Calu3 (cell line): ENCODE data around the gene CBR1. TPM values are rescaled to one million over a fixed set of nuclear protein-coding genes. Genes with fewer than 3 reads are reported as not detected.

Experiments
- BruUV-seq: library from RNA; stranded (reverse); fragments of 400-500 nt; replicated peaks from 2 replicates; lab custom pipeline; 2021; lab: Mats Ljungman, UMichigan
- CTCF ChIA-PET: fragments of 300-600 bp; sonication (Branson Sonifier 250); formaldehyde crosslinking; loops from one replicate; lab custom pipeline; 2022; ENCODE audit warnings: antibody characterized with exemption; lab: Charles Lee
- DNase-seq: peaks from one replicate; pipeline ENCODE4 v3.0.0; 2022
- H3K27ac Mint-ChIP-seq: one replicate; pipeline ENCODE4 v1.8.0; 2022; ENCODE audit warnings: mixed read lengths; ENCODE audit not compliant: unreplicated experiment
- H3K27me3 Mint-ChIP-seq: one replicate; pipeline ENCODE4 v1.8.0; 2022; ENCODE audit warnings: mixed read lengths; ENCODE audit not compliant: unreplicated experiment
- H3K36me3 Mint-ChIP-seq: one replicate; pipeline ENCODE4 v1.8.0; 2022; ENCODE audit warnings: mild to moderate bottlenecking, moderate library complexity, mixed read lengths; ENCODE audit not compliant: insufficient read depth, unreplicated experiment
- H3K4me1 Mint-ChIP-seq: one replicate; pipeline ENCODE4 v1.8.0; 2022; ENCODE audit warnings: mild to moderate bottlenecking, low read depth, mixed read lengths; ENCODE audit not compliant: unreplicated experiment
- H3K4me3 Mint-ChIP-seq: one replicate; pipeline ENCODE4 v1.8.0; 2022; ENCODE audit warnings: mild to moderate bottlenecking, low read depth, moderate library complexity, mixed read lengths; ENCODE audit not compliant: unreplicated experiment
- H3K9me3 Mint-ChIP-seq: one replicate; pipeline ENCODE4 v1.8.0; 2022; ENCODE audit warnings: low read depth, mixed read lengths; ENCODE audit not compliant: unreplicated experiment
- intact Hi-C: fragments of 100-400 bp; cut with micrococcal nuclease; formaldehyde crosslinking; loops from one replicate; pipeline ENCODE4 v1.10.0; 2022; ENCODE audit not compliant: unreplicated experiment
- total RNA-seq: library from RNA; stranded (reverse); gene quantifications from 2 replicates; pipeline ENCODE4 v1.2.3, GENCODE V29; 2022
- TF ChIP-seq, protein P1 (sequence below): fragments of 200-600 bp; IDR thresholded peaks from one replicate; pipeline ENCODE4 v1.8.0; 2022; ENCODE audit warnings: antibody characterized with exemption; ENCODE audit not compliant: unreplicated experiment

Gene CBR1
- total RNA-seq, 1 experiment from 2014 or later: 57.8 TPM

DNA sequence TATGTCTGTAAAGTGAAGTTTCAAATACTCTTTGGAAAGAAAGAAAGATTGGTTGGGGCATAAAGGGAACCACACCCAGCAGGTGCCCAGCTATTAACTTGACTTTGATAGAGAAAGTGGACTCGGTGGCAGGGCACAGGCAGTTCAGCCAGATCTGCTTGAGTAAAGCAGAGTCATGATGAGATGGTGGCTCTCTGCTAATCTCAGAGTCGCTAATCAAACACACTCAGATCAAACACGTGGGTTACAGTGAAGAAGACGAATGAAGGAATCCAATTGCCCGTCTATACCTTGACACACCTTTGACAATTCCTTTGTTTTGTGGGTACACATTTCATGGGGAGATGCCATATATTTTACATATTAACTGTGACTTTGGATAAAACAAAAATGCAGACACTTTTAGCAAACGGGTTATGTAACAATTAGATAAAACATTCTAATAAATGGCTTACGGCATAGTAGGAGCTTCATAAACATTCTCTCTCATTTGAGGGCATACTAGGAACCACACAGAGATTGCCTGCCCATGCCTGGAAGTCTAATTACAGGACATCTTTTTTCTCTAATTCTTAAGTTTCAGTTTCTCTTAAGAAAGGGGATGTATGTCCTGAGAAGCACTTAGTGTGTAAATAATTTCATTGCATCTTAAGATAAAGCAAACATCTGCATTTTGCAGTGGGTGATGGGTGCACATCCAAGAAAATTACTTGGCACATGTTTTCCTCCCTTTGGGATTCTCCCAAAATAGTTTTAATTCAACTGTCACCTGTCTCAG, 7.2 kb downstream of the CBR1 start:
- H3K36me3 Mint-ChIP-seq: peaks cover 2% of the 10 kb centered on the region
- BruUV-seq: no TSS peak
- H3K4me3 Mint-ChIP-seq: no peak overlapping the region
- no peak overlapping the region for H3K27ac Mint-ChIP-seq
- H3K4me1 Mint-ChIP-seq: peaks cover 4% of the 10 kb centered on the region
- CTCF ChIA-PET: no interaction called here
- no peaks in the 10 kb centered on the region for H3K27me3 Mint-ChIP-seq
- no peak for DNase-seq
- TF ChIP-seq, protein P1, sequence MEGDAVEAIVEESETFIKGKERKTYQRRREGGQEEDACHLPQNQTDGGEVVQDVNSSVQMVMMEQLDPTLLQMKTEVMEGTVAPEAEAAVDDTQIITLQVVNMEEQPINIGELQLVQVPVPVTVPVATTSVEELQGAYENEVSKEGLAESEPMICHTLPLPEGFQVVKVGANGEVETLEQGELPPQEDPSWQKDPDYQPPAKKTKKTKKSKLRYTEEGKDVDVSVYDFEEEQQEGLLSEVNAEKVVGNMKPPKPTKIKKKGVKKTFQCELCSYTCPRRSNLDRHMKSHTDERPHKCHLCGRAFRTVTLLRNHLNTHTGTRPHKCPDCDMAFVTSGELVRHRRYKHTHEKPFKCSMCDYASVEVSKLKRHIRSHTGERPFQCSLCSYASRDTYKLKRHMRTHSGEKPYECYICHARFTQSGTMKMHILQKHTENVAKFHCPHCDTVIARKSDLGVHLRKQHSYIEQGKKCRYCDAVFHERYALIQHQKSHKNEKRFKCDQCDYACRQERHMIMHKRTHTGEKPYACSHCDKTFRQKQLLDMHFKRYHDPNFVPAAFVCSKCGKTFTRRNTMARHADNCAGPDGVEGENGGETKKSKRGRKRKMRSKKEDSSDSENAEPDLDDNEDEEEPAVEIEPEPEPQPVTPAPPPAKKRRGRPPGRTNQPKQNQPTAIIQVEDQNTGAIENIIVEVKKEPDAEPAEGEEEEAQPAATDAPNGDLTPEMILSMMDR: no peak
- intact Hi-C loops: no loop called here
- H3K9me3 Mint-ChIP-seq: peaks cover 2% of the 10 kb centered on the region

DNA sequence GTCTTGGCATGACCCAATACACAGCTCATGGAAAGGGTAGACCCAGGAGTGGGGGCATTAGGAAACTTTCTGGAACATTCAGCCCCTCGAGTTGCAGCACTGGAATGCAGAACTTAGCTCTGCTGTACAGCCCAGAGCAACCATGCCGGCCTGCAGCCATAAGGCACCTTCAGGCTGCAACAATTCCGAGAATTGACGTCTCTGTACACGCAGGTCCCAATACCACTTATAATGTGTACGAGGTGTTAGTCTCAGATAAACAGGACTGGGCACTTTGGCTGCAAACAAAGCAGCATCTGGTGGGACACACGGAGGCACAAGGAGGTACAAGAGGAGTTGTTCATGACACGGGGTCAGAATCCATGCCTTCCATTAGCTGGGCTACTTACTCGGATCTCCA, 7.9 kb downstream of the CBR1 start:
- no peak overlapping the region for H3K4me3 Mint-ChIP-seq
- no TSS peak for BruUV-seq
- H3K27me3 Mint-ChIP-seq: no peaks in the 10 kb centered on the region
- no peak for DNase-seq
- intact Hi-C loops: no loop called here
- H3K36me3 Mint-ChIP-seq: no peaks in the 10 kb centered on the region
- no peak overlapping the region for H3K27ac Mint-ChIP-seq
- H3K9me3 Mint-ChIP-seq: peaks cover 2% of the 10 kb centered on the region
- H3K4me1 Mint-ChIP-seq: no peaks in the 10 kb centered on the region
- TF ChIP-seq, protein P1: no peak
- CTCF ChIA-PET: no interaction called here

DNA sequence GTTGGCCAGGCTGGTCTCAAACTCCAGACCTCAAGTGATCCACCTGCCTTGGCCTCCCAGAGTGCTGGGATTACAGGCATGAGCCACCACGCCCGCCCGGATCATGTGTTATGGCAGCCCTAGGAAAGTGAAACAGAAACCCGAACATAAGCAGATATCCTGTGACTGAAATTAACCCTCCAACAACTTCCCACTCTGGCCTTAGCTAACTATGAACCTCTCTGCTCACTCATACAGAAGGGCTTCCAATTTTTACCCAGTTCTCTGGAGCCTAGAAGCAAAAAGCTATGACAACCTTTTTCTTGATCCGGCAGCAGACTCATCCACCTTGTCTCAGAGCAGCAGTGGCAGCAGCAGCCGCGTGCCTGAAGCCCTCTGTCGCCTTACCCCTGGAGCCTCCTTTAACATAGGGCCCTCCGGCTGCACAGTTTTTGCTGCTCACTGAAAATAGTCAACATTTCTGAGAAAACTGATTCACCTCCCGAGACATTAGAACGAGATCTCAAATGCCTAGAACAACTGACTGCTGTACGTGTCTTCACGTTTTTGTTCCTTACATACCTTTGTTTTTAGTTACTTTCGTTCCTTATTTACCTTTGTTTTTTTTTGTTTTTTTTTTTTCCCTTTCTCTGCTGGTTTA, 9.3 kb downstream of the CBR1 start:
- Mint-ChIP-seq H3K27ac (no peak overlapping the region), H3K4me1 (no peaks in the 10 kb centered on the region), H3K4me3 (no peak overlapping the region), H3K9me3 (peaks cover 2% of the 10 kb centered on the region), H3K36me3 (no peaks in the 10 kb centered on the region), H3K27me3 (no peaks in the 10 kb centered on the region)
- no peak for DNase-seq
- no TSS peak for BruUV-seq
- intact Hi-C loops: no loop called here
- CTCF ChIA-PET: no interaction called here
- TF ChIP-seq, protein P1: no peak

DNA sequence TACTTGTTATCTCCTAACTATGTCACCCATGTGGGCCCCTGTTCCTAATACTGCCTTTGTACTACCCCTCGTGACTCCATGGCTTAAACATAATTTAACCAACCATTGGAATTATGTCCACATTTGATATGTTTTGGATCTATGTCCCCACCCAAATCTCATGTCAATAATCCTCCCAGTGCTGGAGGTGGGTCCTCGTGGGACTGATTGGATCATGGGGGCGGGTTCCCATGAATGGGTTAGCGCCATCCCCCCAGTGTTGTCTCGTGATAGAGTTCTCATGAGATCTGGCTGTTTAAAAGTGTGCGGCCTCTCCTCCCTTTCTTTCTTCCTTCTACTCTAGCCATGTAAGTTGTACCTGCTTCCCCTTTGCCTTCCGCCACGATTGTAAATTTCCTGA, 9.8 kb downstream of the CBR1 start:
- Mint-ChIP-seq H3K27ac (no peak overlapping the region), H3K9me3 (peaks cover 2% of the 10 kb centered on the region), H3K36me3 (no peaks in the 10 kb centered on the region), H3K4me1 (no peaks in the 10 kb centered on the region), H3K27me3 (no peaks in the 10 kb centered on the region), H3K4me3 (no peak overlapping the region)
- DNase-seq: no peak
- intact Hi-C loops: no loop called here
- CTCF ChIA-PET: no interaction called here
- no TSS peak for BruUV-seq
- TF ChIP-seq, protein P1: no peak
